HG02870 (cell line): Measurements from ENCODE around the gene PKIB.

ENCODE experiments used
- ATAC-seq: cut with Tn5 transposase; IDR thresholded peaks from one replicate; pipeline ENCODE4 v1.9.1; 2021; ENCODE audit warnings: mild to moderate bottlenecking, moderate library complexity; ENCODE audit not compliant: unreplicated experiment

The PKIB gene

GRCh38 chr6:122702841-122703240 lies 92.6 kb downstream of the PKIB start:
- no peak for ATAC-seq

DNA sequence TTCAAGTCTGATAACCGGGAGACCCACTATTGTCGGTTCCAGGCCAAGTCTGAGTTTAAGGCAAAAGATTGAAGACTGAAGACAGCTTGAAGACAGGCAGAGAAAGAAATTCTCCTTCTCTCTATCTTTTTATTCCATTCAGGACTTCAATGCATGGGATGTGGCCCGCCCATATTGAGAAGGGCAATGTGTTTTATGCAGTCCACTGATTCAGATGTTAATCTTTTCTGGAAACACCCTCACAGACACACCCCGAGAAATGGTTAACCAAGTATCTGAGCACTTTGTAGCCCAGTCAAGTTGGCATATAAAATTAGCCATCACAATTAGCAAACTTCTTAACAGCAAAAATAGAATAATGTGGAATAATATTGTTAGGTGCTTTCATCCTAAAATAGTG lies 93.9 kb downstream of the PKIB start:
- ATAC-seq = no peak

DNA sequence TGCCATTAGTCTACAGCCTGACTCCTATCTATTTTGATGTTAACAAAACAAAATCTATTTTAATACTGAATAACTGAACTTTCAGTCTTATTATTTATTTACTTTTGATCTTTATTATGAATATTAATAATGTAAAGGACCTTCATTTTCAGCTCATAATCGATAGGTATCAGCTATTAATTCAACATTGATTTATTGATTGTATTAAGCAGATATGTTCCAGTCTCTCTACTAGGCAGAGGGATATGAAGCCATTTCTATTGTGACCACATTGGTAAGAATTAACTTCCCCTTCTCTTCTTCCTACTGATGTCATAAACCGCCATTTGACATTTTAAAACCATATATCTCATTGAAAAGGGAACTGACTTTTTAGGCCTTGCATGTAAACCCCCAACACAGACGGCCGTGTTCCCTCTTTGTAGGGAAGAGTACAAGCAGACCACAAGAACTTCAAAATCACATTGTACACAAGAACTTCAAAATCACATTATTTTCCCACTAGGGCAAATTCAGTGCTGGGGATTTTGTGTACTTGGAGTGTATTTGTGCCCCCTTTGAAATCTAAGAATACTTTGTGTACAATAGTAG lies 99.8 kb downstream of the PKIB start:
- peak; percentile 94 for ATAC-seq

GRCh38 chr6:122710908-122711635 lies 100.9 kb downstream of the PKIB start:
- ATAC-seq = no peak

- ATAC-seq = no peak
Measured at GRCh38 chr6:122712093-122712447, 101.9 kb downstream of the PKIB start.

DNA sequence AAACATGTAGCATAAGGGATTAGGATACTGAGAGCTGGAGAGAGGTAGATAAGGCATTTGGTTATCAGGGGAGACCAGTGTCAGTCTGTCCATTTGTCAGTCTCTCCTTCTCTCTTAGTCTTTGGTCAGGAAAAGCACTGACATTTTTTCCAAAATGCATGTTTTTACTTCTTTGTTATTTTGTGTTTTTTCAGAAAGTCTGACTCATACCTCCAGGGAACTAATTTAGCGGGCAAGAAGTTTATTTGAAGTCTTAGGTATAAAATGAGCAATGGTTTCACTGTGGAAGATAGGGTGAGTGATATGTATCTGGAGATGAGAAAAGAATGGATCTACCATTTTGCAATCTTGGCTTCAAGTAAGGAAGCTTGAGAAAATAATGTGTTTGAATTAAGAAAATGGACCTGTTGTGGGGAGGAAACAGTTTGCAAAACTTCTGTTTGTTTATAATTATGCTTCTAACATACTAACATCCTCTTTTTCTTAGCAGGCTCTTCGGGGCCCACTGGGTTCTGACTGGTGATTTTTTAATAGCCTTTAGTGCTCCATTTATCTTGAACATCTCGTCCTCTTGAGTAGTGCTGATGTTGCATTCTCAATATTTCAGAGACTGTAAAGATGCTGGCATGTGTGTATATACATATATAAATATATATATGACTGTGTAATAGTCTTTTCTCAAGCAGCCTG lies 102.4 kb downstream of the PKIB start:
- ATAC-seq = no peak

GRCh38 chr6:122713138-122713537 lies 102.9 kb downstream of the PKIB start:
- no peak for ATAC-seq

DNA sequence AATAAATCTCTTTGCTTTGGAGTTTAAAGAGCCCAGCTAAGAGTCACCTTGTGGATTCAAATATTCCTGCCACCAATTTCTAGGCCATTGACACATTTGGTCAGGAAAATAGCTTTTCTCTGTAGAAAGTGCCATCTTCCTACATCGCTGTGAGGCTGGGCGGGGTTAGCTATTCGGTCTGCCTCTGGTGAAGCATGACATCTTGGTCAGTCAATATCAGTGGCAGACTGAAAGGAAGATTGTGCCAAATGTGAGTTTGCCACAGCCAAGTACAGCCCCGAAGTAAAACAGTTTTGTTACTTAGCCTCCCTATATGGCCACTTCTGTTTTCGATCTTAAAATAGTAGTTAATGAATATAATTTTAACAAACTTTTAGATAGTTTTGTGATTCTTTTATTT lies 103.9 kb downstream of the PKIB start:
- no peak for ATAC-seq

DNA sequence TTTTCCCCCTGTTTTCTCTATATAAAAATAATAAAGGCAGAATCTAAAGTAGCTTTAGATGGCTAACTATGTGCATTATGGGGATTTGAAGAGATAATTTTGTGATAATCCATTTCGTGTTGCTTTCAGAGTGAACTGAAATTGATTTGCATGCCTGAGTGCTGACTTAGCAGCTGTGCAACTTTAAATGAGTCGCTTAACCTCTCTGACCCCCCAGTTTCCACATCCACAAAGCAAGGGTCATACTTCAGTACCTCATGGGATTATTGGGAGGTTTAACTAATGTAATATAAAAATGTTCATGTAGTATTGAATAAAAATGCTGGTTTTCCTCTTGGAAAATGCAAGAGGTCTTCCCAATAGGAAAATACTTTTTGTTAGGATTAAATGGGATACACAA lies 105.5 kb downstream of the PKIB start:
- no peak for ATAC-seq

- no peak for ATAC-seq
Measured at GRCh38 chr6:122717350-122717749, 107.1 kb downstream of the PKIB start.

DNA sequence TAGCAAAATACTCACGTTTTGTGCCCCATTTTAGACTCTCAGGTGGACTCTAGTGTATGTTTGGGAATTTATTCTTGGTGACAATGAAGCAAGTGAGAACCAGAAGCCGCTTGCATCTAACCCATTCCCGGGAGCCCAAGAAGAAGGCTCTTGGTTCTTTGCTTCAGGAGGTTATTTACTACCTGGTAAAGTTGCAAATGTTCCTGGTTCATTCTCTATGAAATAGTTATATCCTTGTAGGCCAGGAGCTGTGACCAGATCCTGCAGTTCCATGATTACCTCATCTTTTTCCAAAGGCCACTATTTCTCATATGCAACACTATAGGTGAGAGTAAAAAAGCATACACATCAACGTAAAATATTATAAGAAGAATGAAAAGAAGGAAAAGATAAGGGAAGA lies 108.4 kb downstream of the PKIB start:
- ATAC-seq = no peak

DNA sequence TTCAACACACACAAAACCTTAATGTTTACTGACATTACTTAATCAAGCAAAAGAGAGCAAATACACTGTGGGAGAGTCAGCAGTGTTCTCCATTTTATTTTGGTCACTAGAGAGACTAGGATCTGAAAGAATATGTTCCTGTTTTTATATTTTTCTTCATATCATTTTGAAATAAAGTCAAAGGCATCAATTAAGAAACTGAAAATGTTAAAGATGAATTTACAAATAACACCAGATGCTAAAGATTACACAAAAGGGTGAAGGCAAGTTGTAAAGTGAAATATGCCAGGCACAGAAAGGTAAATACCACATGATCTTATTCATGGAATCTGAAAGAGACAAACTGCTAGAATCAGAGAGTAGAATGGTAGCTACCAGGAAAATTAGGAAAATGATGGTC lies 109.0 kb downstream of the PKIB start:
- no peak for ATAC-seq

DNA sequence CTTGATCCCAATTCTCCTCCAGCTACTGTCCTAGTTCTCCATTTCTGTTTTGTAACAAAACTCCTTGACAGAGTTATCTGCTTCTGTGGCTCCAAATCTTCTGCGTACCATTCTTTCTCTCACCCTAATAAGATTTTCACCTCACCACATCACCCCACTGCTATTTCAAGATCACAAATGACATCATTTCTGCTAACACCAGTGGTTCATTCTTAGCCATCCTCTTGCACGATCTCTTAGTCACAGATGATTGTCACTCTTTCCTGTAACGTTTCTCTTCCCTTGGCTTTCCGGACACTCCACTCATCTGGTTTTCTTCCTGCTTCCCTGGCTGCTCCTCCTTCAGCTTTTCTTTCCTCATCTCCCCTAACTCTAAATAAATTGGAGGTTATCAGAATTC lies 112.5 kb downstream of the PKIB start:
- no peak for ATAC-seq

DNA sequence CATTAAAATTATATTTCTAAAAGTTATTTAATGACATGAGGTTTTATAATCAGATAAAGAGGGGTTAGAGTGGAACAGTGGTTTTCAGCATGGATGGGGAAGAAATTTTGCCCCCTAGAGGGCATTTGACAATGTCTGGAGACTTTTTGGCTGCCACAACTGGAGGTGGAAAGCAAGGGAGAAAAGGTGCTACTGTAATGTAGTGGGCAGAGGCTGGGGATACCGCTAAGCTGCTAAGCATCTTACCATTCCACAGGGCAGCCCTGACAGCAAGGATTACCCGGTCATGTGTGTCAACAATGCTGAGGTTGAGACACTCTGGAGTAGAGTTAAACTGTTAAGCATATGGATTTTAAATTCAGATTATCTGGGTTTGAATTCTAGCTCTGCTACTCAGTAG lies 116.4 kb downstream of the PKIB start:
- no peak for ATAC-seq

DNA sequence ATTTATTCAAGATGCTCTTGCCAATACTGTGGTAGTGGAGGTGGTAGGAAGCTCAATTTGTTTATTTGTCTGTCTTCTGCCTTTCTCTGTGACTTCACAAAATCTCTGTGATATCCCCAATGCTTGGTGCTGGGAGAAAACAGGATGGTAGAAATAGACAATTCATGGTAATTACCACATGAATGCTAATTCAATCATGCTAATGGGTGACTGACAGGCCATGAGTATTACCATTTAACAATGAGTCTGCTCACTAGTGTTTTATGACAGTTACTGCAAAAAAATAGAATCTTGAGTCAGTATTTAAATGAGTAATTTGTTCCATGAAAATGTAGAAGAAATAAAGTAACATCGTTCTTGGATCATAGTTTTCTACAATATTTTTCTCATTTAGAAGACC lies 117.0 kb downstream of the PKIB start:
- no peak for ATAC-seq

GRCh38 chr6:122730334-122730733 lies 120.1 kb downstream of the PKIB start:
- ATAC-seq = no peak

DNA sequence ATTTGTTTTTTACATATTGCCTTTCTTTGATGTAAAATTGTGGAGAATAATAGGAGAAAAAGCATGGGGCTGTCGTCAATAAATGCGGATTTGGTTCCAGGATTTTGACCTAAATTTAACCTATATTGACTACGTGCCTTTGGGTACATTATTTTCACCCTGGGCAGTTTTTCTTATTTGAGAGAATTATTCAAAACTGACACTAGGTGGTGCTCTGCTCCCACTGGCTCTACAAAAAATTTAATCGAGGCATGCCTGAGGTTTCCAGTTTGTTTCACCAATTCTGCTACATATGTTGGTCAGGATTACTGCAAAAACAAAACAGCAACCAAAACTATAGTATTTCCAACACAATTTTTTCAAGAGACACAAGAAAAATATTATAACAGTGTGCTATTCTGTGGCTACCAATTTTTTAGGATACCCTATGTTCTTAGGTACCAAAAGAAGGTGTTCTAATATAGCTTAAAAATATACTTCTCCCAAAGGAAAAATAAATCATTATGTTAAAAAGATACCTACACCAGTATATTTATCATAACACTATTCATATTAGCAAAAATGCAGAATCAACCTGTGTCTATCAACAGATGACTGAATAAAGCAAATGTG lies 120.7 kb downstream of the PKIB start:
- ATAC-seq = peak; percentile 59

GRCh38 chr6:122733259-122733658 lies 123.1 kb downstream of the PKIB start:
- ATAC-seq = no peak

- ATAC-seq = no peak
Measured at GRCh38 chr6:122734529-122735395, 124.6 kb downstream of the PKIB start.

DNA sequence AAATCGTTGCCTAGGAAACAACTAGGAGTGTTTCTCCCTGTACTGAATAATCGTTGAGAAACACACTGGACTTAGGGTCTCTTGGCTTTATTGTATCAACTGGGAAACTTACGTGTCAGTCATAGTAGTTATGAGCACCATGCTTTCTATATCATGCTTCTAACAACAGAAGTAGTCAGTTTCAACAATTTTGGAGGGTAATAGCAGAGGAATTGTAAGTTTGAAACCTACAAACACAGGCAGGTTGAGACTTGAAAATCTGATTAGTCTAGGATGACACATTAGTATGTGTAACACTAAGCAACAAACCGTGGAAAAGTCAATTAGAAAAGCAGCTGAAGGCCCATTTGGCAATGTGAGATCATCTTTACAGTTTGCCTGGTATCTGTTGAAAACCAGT lies 125.4 kb downstream of the PKIB start:
- ATAC-seq = no peak

DNA sequence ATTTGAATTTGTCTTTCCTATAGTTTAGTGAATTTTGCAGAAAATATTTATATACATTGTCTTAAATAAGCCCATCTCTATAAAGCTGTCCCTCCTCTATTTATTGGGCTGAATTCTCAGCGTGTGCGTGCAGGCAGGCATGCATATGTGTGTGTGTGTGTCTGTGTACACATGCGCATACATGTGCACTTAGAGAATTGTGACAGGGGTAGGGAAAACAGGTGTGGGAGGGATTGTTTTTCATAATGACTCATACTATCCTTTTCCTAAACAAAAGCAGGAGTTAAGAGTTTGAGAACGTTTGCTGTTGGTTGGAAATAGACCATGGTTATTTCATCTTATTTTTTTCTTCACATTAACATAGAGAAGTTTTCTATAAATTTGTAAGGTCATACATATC lies 126.0 kb downstream of the PKIB start:
- ATAC-seq = no peak
